GM19463 (cell line): ENCODE data around the gene KCNK7.
A peak's percentile ranks its signal among the peaks of the same experiment; 100 is the strongest.
"Not testable (repeated sequence)": the region's sequence is repeated elsewhere in the genome, so short reads cannot be mapped to it uniquely, and the experiment has no call there.

Experiments used
- ATAC-seq: cut with Tn5 transposase; IDR thresholded peaks from one replicate; pipeline ENCODE4 v1.9.1; 2021; ENCODE audit warnings: mild to moderate bottlenecking, moderate library complexity; ENCODE audit not compliant: unreplicated experiment

Gene KCNK7

DNA sequence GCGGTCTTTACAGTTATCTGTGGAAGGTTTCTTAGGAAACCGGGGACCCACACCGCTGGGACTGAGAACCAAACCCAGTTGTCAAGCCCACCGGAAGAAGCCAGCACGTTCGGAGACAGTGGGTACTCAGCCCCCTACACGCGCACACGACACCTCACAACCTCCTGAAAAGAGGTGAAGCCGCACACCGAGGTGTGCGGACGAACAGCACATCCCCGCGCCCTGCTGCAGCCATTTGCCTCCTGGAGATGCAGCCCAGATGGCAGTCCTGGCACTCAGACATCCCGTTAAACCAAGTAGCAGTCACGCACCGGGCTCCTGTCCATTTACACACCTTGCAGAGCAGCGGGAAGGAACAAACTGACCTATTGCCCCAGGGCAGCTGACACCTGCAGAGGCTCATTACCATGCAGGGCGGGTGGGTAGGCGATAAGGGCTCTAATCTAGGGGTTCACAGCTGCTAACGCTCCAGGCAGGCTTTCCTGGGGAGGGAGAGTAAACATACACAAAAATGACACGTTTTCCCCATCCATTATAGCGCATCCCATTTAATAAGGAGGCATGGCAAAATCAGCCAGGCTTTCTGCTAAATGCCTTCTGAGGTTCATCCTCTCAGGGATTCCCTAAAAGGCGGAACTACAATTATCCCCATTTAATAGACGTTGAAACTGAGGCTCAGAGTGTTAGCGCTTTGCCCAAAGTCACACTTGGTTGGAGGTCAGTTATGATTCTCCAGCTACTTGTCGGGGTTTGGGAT is 20.6 kb downstream of the KCNK7 start:
- no peak for ATAC-seq

DNA sequence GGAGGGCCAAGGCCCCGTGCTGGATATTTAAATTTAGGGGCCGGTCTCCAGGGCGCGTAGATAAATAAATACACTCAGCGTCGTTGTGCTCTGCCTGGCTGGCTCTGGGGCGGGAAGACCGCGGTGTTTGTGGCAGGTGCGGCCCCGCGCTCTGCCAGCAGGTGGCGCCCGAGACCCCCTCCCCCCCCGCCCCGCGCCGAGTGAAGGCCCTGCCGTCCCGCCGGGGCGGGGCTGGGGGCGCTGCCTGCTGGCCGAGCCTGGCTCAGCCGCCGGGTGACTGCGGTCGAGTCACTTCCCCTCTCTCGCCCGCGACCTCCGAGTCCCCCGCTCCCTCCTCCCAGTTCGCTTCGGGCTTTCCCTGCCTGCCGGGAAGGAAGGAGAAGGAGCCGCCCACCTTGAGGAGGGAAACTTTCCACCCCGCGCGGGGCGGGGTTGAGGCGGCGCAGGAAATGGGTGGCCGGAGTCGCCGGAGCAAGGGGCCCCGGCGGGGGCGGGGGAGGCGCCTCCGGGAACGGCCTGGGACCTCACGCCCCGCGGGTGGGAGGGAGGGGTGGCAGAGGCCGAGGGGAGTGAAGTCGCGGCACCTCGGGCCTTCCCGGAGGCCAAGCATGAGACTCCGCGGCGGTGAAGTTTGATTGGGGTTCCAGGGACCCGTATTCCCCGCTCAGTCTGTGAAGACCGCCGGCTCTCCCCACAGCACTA is 21.3 kb downstream of the KCNK7 start:
- peak; percentile 35 for ATAC-seq

DNA sequence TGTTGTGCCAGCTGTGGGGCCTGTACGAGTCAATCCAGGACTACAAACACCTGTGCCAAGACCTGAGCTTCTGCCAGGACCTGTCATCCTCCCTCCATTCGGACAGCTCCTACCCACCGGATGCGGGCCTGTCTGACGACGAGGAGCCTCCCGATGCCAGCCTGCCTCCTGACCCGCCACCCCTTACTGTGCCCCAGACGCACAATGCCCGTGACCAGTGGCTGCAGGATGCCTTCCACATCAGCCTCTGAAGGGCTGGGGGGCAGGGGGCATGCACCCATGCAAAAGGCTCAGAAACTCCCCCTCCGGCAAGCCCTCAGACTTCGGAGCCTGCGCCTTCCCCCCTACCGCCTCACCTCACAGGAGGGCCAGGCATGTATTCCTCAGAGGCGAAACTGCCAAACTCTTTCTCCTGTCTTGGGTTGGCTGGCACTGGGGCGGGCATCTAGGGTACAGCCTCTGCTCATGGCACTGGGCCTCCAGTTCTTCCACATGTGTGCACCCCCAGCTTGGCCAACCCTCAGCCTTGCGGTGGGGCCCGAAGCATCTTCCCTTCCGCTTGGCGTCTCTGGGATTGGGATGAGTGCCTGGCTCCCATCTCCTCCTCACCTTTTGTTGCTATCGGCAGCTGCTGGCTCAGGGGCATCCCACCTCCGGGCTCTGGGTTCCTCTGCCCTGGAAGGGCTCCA is 22.1 kb downstream of the KCNK7 start:
- no peak for ATAC-seq

DNA sequence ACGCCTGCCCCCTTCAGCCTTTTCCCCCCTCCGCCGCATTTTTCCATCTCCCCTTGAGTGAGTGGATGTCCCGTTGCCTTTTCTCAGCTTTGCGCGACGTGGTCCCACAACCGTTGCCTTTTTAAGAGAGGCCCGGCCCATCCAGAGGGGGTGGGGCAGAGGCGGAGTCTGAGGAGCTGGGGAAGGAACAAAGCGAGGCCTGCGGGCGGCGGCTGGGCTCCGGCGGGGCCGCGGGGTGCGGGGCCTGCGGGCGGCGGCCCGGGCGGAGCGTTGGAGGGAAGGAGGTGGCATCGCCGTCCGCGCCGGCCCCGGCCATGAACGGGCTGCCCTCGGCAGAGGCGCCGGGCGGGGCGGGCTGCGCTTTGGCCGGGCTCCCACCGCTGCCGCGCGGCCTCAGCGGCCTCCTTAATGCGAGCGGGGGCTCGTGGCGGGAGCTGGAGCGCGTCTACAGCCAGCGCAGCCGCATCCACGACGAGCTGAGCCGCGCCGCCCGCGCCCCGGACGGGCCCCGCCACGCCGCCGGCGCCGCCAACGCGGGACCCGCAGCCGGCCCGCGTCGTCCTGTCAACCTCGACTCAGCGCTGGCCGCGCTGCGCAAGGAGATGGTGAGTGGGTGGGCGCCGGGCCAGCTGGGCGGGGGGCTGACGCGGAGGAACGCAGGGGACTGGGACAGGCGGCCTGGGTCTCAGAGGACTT is 23.1 kb downstream of the KCNK7 start, which contains the start of gene FAM89B:
Gene FAM89B, plus strand, starts transcription at position 183 of the 696 bp plus-strand sequence. Its CDS starts 132 bp downstream, at position 315.
- no peak for ATAC-seq

DNA sequence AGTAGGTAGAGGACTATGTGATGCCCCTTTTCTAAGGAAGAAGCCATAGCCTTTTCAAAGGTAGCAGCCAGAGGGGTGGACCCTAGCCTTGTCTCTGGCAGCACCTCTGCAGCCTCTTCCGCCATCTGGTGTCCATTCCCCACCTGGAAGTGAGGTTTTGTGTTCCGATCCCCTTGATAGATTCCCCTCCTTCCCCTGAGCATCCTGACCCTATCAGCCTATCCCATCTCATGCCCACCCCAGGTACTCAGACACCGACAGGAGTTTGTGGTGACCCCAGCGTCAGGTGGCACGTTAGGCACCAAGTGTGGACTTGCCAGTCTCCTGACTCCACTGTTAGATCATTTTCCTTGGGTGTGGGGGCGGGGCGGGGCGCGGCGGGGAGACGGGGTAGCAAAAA is 23.7 kb downstream of the KCNK7 start:
- no peak for ATAC-seq

DNA sequence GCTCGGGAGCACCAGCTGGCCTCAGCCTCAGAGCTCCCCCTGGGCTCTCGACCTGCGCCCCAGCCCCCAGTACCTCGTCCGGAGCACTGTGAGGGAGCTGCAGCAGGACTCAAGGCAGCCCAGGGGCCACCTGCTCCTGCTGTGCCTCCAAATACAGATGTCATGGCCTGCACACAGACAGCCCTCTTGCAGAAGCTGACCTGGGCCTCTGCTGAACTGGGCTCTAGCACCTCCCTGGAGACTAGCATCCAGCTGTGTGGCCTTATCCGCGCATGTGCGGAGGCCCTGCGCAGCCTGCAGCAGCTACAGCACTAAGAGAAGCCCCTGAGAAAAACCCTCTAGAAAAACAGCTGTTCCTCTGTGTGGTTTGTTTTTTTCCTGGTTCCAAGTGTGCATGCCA is 24.2 kb downstream of the KCNK7 start:
- ATAC-seq, result no peak

DNA sequence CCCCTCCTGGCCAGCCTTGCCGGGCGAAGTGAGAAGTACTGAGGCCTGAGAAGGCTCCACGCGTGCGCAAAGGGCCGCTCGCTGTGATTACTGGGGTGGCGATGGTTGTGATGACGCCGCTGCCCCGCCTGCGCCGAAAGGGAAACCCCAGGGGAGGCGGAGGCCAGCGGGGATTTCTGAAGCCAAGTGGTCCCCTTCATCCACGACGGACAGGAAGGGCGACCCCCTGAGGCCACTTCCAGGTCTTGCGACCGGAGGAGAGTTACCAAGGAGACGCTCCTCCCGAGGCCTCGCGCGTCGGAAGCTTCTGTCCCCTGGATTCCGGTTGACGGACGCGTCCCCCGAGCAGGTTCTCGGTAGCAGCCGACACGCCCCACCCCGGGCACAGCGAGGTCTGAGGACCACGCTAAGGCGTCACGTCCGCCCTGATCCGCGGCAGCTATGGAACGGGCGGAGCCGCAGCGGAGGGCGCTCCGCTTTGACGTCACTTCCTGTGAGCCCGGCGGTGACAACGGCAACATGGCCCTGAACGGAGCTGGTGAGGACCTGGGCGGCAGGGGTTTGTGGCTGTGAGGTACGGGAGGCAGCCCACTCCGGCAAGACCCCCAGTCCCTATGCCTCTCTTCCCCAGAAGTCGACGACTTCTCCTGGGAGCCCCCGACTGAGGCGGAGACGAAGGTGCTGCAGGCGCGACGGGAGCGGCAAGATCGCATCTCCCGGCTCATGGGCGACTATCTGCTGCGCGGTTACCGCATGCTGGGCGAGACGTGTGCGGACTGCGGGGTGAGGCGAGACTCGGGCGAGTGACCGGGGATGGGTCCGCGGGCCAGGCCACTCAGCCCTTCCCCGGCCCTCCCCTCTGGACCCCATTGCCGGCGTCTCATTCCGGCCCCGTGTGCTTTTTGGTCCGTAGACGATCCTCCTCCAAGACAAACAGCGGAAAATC is 25.4 kb downstream of the KCNK7 start, which contains the start of gene ZNRD2:
Gene ZNRD2, plus strand, starts transcription at position 505 of the 946 bp plus-strand sequence. Its CDS starts 15 bp downstream, at position 520.
- ATAC-seq, result peak; percentile 63

DNA sequence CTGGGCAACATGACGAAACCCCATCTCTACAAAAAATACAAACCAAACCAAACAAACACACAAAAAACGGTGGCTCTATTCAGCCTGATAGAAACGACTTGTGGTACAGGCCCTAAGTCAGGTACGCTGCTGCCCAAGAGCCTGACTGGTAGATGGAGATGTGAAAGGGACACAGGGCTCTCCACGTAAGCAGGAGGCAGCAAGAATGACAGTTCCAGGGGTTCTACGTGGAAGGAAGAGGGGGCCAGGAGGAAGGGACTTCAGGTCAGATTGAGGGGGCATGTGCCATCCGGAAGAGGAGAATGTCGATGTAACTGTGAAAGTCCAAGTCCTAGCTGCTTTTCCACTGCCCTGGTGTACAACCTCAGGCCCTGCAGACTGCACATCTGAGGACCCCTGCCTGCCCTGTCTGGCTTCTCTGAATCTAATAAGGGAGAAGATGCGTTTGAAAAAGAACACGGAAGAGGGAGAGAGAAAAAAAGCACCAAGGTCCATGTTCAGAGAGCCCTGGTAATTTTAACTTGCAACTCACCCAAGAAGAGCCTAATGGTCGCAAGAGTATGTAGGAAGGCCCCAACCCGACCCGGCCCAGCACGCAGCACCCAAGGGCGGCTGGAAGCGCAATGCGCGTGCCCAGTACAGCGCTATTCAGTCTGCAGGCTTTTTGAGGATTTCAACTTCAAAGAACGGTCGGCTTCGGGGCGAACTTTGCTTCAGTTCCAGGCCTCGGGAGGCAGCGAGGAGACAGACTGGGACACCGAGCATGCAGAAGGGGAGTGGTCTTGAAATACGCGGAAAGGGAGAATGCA is 26.2 kb downstream of the KCNK7 start:
- ATAC-seq, result no peak

DNA sequence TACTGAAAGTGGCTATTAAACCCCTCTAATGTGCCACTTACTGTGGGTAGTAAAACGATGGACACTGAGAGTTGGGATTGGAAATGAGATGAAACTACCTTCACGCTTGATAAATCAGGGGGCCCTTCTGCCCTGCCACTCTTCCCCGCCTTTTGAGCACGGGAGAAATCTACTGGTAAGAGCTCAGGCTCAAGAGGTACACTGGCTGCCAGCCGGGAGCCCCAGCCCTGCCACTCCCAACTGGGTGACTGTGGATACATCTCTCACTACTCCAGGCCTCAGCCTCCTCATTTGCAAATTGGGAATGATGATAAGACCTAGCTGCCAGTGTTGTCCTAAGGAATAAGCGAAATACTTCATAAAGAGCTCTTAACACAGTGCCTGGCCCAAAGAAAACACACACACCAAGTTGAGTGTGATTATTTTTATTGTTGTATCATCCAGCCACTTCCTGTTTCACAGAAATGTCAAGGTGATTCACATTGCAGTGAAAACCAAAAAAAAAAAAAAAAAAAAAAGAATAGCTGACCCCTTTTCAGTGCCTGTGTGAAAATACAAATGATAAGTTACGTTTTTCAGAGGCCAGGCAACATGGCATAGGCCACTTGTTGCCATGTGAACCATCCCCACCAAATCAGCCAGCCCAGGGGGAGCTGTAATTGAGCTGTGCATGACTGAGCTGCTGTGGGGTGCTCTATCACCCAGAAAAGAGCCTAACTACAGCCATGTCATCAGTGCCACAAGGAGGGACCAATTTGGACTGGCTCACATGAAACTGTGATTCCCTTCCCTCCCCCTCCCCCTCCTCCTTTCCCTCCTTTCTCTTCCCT is 29.8 kb downstream of the KCNK7 start:
- ATAC-seq, result no peak

DNA sequence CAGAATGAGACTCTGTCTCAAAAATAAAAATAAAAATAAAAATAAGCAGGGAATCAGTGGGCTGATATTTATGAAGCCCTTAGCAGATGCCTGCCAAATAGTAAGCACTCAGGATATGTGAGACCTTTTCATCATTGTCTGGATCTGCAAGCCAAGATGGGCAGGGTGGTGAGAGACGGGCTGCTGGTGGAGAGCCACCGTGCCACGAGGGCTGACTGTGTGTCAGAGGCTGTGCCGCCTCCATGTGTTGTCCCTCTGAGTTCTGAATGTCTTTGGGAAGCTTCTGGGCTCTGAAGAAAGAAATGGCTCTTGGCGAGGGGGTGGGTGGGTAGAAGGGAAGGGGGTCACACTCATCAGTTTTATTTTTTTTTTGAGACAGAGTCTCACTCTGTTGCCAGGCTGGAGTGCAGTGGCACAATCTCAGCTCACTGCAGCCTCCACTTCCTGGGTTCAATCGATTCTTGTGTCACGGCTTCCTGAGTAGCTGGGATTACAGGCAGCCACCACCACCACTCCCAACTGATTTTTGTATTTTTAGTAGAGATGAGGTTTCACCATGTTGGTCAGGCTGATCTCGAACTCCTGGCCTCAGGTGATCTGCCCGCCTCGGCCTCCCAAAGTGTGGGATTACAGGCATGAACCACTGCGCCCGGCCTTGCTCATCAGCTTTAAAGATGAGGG is 30.6 kb downstream of the KCNK7 start:
- ATAC-seq, result not testable (repeated sequence)

DNA sequence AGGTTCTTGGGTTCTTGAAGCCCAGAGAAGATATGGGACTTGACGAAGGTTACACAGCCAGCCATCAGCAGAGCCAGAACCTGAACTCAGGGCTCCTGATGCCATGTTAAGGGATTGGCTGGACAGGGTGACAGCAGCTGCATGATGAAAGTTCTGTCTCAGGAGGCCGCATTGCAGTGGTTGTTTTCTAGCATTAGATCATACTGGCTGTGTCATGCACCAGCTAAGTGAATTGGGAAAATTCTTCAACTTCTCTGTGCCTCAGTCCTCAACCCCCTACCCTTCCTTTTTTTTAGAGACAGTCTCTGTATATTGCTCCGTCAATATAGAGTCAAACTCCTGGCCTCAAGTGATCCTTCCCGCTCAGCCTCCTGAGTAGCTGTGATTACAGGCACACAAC is 32.0 kb downstream of the KCNK7 start:
- no peak for ATAC-seq

DNA sequence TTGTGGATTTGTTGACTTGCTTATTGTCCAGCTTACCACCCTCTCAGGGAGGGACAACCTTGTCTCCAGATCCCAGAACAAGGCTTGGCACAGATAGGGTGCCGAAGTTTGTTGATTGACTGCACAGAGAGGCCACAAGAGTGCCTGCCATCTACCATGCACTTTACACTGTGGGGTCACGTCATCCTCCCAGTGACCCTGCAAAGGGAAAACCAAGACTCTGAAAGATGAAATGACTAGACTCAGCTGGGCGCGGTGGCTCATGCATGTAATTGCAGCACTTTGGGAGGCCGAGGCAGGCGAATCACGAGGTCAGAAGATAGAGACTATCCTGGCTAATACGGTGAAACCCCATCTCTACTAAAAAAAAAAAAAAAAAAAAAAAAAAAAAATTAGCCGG is 32.8 kb downstream of the KCNK7 start:
- no peak for ATAC-seq

DNA sequence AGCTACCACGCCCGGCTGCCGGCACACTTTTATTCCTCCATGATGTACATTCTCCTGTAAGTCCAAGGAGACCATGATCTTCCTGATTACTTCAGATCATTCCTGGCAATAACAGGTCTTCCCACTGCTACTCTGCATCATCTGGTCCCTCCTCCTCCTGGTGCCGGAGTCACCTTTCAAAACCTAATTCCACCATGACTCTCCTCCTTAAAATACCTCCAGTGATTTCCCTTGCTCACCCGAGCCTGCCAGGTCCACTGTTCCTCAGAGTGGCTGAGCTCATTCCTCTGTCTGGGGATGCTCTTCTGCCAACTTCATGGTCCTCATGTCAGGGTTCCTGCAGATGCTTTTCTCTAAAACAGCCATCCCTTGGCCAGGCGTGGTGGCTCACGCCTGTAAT is 33.6 kb downstream of the KCNK7 start:
- ATAC-seq, result no peak

DNA sequence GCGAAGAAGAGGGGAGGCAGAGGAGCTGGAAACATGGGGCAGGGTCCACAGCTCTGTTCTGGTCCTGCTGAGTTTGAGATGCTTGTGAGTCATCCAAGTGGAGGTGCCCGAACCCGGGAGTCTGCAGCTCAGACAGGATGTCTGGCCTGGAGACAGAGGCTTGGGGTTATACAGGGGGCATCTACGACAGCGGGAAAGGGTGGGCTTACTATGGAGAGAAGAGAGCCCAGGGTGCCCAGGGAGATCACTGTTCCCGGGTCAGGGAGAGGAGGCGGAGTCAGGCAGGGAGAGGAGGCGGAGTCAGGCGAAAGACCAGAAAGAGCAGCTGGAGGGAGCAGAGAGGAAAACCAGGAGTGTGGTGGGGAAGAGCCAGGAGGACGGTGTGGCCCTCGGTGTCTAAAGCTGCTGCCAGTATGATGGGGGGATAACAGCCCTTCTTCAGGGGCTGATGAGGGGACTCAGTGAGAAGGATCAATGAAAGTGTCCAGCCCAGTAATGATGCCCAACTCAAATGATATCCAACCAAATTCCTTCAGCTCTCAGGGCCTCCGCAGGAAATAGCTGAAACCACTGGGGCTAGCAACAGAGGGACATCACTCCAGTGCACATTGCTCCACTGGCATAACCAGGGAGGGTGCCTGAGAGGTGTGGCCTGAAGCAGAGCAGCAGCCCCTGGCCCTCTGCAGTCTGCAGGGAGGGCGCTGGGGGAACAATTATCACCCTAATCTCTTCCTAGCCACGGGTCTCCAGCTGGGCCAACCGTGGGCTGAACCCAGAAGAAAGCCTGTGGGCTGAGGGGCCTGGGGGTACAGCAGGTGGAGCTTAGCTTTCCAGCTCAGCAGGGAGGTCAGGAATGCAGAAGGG is 34.8 kb downstream of the KCNK7 start:
- ATAC-seq, result no peak

DNA sequence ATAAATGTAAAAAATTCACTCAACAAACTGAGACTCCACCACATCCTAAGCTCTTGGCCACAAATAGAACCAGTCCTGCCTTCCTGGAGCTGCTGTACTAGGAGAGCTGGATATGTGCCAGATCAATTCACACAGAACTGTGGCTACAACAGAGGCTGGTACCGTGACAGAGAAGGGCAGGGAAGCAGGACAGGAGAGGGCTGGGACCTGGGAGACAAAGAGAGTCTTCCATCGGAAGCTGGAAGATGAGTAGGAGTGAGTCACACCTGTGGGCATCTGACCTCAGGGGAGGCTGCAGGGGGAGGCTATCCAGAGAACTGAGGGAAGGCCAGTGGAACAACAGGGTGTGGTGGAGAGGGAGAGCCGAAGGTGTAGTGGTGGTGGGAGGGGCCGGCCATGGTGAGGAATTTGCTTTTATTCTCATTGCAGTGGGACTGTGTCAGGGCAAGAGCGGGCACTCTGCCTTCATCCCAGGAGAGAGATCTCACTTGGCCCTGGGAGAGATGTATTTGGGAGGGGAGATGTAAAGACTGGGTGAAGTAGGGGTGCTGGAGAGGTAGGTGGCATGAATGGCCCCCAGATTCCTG is 35.6 kb downstream of the KCNK7 start:
- ATAC-seq, result no peak

DNA sequence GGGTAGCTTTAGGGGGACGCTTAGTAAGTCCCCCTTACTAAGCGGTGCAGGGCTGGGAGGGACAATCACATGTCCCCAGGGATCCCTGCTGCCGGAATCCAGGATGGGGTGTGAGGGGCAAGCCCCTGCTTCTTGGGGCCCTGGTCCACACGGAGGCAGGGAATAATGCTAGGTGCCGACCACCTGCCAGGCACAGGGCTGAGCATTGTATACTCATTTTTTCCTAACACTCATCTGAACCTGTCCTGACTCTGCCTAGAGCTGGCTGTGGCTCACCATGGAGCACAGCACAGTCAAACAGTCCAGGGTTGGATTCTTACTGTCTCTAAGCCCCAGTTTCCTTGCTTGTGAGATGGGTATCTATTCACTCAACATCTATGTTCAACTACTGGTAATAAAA is 36.1 kb downstream of the KCNK7 start:
- ATAC-seq, result no peak
